ENCODE results near the gene SARS1.

Gene SARS1

GRCh38 chr1:109272021-109272799, 58.5 kb downstream of the SARS1 start:
- TF ChIP-seq CTCF (IDR thresholded peaks at IDR 0.05; ENCODE audit: low read depth, low read length) = no peak
- Histone ChIP-seq H3K4me3 (ENCODE audit: low read depth, low read length) (no peak overlapping the region), H3K36me3 (no peaks in the 10 kb centered on the region; the same call in 1 of the 2 replicates), H3K4me1 (peaks cover 9% of the 10 kb centered on the region), H3K27me3 (no peaks in the 10 kb centered on the region), H3K9me3 (no peaks in the 10 kb centered on the region)
- DNase-seq = peak; percentile 6

GRCh38 chr1:109272831-109273547, 59.3 kb downstream of the SARS1 start:
- Histone ChIP-seq H3K9me3 (no peaks in the 10 kb centered on the region), H3K4me3 (ENCODE audit: low read depth, low read length) (no peak overlapping the region), H3K27me3 (no peaks in the 10 kb centered on the region), H3K36me3 (no peaks in the 10 kb centered on the region; the same call in 1 of the 2 replicates), H3K4me1 (peaks cover 9% of the 10 kb centered on the region)
- TF ChIP-seq CTCF (IDR thresholded peaks at IDR 0.05; ENCODE audit: low read depth, low read length) = no peak
- peak; percentile 12 for DNase-seq

- H3K9me3 ChIP-seq = no peaks in the 10 kb centered on the region
- H3K4me1 ChIP-seq = peaks cover 9% of the 10 kb centered on the region
- no peak for TF ChIP-seq CTCF (IDR thresholded peaks at IDR 0.05; ENCODE audit: low read depth, low read length)
- peaks cover 7% of the 10 kb centered on the region for H3K36me3 ChIP-seq
- no peak overlapping the region for H3K4me3 ChIP-seq (ENCODE audit: low read depth, low read length)
- H3K27me3 ChIP-seq = no peaks in the 10 kb centered on the region
- DNase-seq = no peak
Measured at GRCh38 chr1:109273570-109274288, 60.0 kb downstream of the SARS1 start.

- DNase-seq = peak; percentile 38
- H3K4me1 ChIP-seq = peaks cover 9% of the 10 kb centered on the region
- H3K4me3 ChIP-seq (ENCODE audit: low read depth, low read length) = no peak overlapping the region
- no peak for TF ChIP-seq CTCF (IDR thresholded peaks at IDR 0.05; ENCODE audit: low read depth, low read length)
- H3K27me3 ChIP-seq = no peaks in the 10 kb centered on the region
- H3K9me3 ChIP-seq = no peaks in the 10 kb centered on the region
- H3K36me3 ChIP-seq = peaks cover 7% of the 10 kb centered on the region
Measured at GRCh38 chr1:109274533-109275476, 61.1 kb downstream of the SARS1 start.

- Histone ChIP-seq H3K4me1 (peaks cover 9% of the 10 kb centered on the region), H3K4me3 (ENCODE audit: low read depth, low read length) (no peak overlapping the region), H3K36me3 (peaks cover 7% of the 10 kb centered on the region), H3K27me3 (no peaks in the 10 kb centered on the region), H3K9me3 (no peaks in the 10 kb centered on the region)
- peak; percentile 12; the same call in 1 of the 2 replicates for TF ChIP-seq CTCF (IDR thresholded peaks at IDR 0.05; ENCODE audit: low read depth, low read length)
- peak; percentile 43 for DNase-seq
Measured at GRCh38 chr1:109275706-109276345, 62.1 kb downstream of the SARS1 start.
